Measurements from ENCODE around the gene FOXP1.

The FOXP1 gene

GRCh38 chr3:70930066-70930465 lies 653.5 kb downstream of the FOXP1 start:
- no peak for ATAC-seq
- TF ChIP-seq PPARA (CRISPR knock-in tag; IDR thresholded peaks at IDR 0.05; ENCODE audit: borderline replicate concordance) (no peak), ISL1 (CRISPR knock-in tag; IDR thresholded peaks at IDR 0.05) (no peak), ARNTL (CRISPR knock-in tag; IDR thresholded peaks at IDR 0.05; ENCODE audit: borderline replicate concordance, low read depth) (no peak), CREB5 (CRISPR knock-in tag; IDR thresholded peaks at IDR 0.05; ENCODE audit: low read depth) (no peak)

GRCh38 chr3:70927239-70927638 lies 656.3 kb downstream of the FOXP1 start:
- TF ChIP-seq ZNF565 (CRISPR knock-in tag; conservative IDR thresholded peaks at IDR 0.05; ENCODE audit: low read depth), result no peak
- no peak for TF ChIP-seq TOX (CRISPR knock-in tag; IDR thresholded peaks at IDR 0.05; ENCODE audit: borderline replicate concordance)
- TF ChIP-seq CSRNP3 (CRISPR knock-in tag; IDR thresholded peaks at IDR 0.05), result no peak
- no peak for TF ChIP-seq CSDC2 (CRISPR knock-in tag; IDR thresholded peaks at IDR 0.05)
- no peak for TF ChIP-seq ZFP3 (CRISPR knock-in tag; IDR thresholded peaks at IDR 0.05)
- TF ChIP-seq BACH2 (CRISPR knock-in tag; IDR thresholded peaks at IDR 0.05; ENCODE audit: borderline replicate concordance), result no peak
- ATAC-seq, result no peak

GRCh38 chr3:70926835-70927234 lies 656.7 kb downstream of the FOXP1 start:
- TF ChIP-seq SNAI2 (CRISPR knock-in tag; IDR thresholded peaks at IDR 0.05) (no peak), ISL1 (CRISPR knock-in tag; IDR thresholded peaks at IDR 0.05) (no peak), RARB (CRISPR knock-in tag; IDR thresholded peaks at IDR 0.05) (no peak), CSDC2 (CRISPR knock-in tag; IDR thresholded peaks at IDR 0.05) (no peak), CREB5 (CRISPR knock-in tag; IDR thresholded peaks at IDR 0.05; ENCODE audit: low read depth) (no peak), ZFP30 (CRISPR knock-in tag; IDR thresholded peaks at IDR 0.05) (no peak), PATZ1 (CRISPR knock-in tag; IDR thresholded peaks at IDR 0.05; ENCODE audit: borderline replicate concordance) (no peak), ZFP3 (CRISPR knock-in tag; IDR thresholded peaks at IDR 0.05) (no peak), CSRNP3 (CRISPR knock-in tag; IDR thresholded peaks at IDR 0.05) (no peak), BACH2 (CRISPR knock-in tag; IDR thresholded peaks at IDR 0.05; ENCODE audit: borderline replicate concordance) (no peak), ZC3H10 (CRISPR knock-in tag; IDR thresholded peaks at IDR 0.05) (no peak), ZNF8 (CRISPR knock-in tag; IDR thresholded peaks at IDR 0.05) (no peak)
- ATAC-seq, result no peak

GRCh38 chr3:70919661-70920060 lies 663.9 kb downstream of the FOXP1 start:
- TF ChIP-seq PPARA (CRISPR knock-in tag; IDR thresholded peaks at IDR 0.05; ENCODE audit: borderline replicate concordance) (no peak), RARB (CRISPR knock-in tag; IDR thresholded peaks at IDR 0.05) (no peak), ESRRG (CRISPR knock-in tag; IDR thresholded peaks at IDR 0.05) (no peak), TOX (CRISPR knock-in tag; IDR thresholded peaks at IDR 0.05; ENCODE audit: borderline replicate concordance) (no peak), ZNF8 (CRISPR knock-in tag; IDR thresholded peaks at IDR 0.05) (no peak), ZC3H10 (CRISPR knock-in tag; IDR thresholded peaks at IDR 0.05) (no peak), PATZ1 (CRISPR knock-in tag; IDR thresholded peaks at IDR 0.05; ENCODE audit: borderline replicate concordance) (no peak), ZNF565 (CRISPR knock-in tag; conservative IDR thresholded peaks at IDR 0.05; ENCODE audit: low read depth) (no peak), ISL1 (CRISPR knock-in tag; IDR thresholded peaks at IDR 0.05) (no peak), SNAI2 (CRISPR knock-in tag; IDR thresholded peaks at IDR 0.05) (no peak), ZNF70 (CRISPR knock-in tag; IDR thresholded peaks at IDR 0.05) (no peak), BACH2 (CRISPR knock-in tag; IDR thresholded peaks at IDR 0.05; ENCODE audit: borderline replicate concordance) (no peak), ZFP3 (CRISPR knock-in tag; IDR thresholded peaks at IDR 0.05) (no peak)
- ATAC-seq, result peak; percentile 70

Data from SK-N-SH treated with all-trans-retinoic acid at 6 μM for 48 hours (cell line).